Keratinocyte (primary cell): ENCODE measurements around the gene PRKCZ.
A peak's percentile ranks its signal among the peaks of the same experiment; 100 is the strongest.

Source experiments
- CTCF ChIP-seq, 3 experiments: IDR thresholded peaks in 1 of 3; conservative IDR thresholded peaks in 1 of 3; optimal IDR thresholded peaks in 1 of 3; 2 replicates in 2 of 3; 3 replicates in 1 of 3; pipeline versions ENCODE3 to v1.5.1; 2011; ENCODE audit warnings: low read length in 3 of 3, mild to moderate bottlenecking in 3 of 3, moderate library complexity in 2 of 3, control low read depth in 1 of 3, inconsistent platforms in 1 of 3; ENCODE audit not compliant: insufficient read depth in 2 of 3; ENCODE audit errors: extremely low read depth in 1 of 3
- EZH2 ChIP-seq: IDR thresholded peaks from one replicate; pipeline ENCODE4 v1.6.1; 2012; ENCODE audit warnings: inconsistent platforms, mild to moderate bottlenecking, low read length, moderate library complexity

DNA sequence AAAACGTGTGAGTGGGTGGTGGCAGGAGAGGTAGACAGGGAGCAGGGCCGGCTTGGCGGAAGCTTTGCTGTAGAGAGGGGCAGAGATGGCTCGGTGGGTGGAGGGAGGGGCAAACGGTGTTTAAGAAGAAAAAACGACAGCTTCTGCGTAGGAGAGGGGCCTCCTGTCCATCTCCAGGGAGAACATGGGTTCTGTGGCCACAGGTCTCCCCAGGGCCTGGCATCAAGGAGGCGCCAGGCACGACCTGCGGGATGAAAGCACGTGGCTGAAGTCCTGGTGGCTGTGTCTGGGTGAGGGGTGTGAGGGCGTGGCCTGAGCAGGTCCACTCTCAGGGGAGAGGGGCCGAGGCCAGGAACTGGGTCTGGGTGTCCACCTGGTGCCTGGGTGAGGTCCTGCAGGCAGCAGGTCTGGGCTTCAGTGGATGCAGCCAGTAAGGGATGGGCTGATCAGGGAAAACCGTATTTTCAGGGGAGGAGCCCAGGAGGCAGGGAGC, 940 bp upstream of the PRKCZ start:
- peak; percentile 42 to 65 (median 57) for TF ChIP-seq CTCF (optimal IDR thresholded peaks at IDR 0.05 in 1 of 3, IDR thresholded peaks at IDR 0.05 in 1 of 3, conservative IDR thresholded peaks at IDR 0.05 in 1 of 3; ENCODE audit: extremely low read depth in 1 of 3, insufficient read depth in 2 of 3, low read length in 3 of 3)
- no peak for TF ChIP-seq EZH2
